GM12891 (cell line): ENCODE data around the gene TGM4.

Source experiments
- POLR2A ChIP-seq: IDR thresholded peaks from 2 replicates; pipeline ENCODE4 v1.6.1; 2011; ENCODE audit warnings: low read depth, low read length, control low read depth
- POLR2AphosphoS5 ChIP-seq: IDR thresholded peaks from 2 replicates; pipeline ENCODE4 v1.6.1; 2011; ENCODE audit warnings: low read depth, low read length, control low read depth
- POU2F2 ChIP-seq: IDR thresholded peaks from 2 replicates; pipeline ENCODE4 v1.6.1; 2011; ENCODE audit warnings: low read depth, mild to moderate bottlenecking, control low read depth, low read length, moderate library complexity
- SPI1 ChIP-seq: IDR thresholded peaks from 2 replicates; pipeline ENCODE4 v1.6.1; 2011; ENCODE audit warnings: low read depth, low read length, control low read depth
- TAF1 ChIP-seq: IDR thresholded peaks from 2 replicates; pipeline ENCODE4 v1.6.1; 2011; ENCODE audit warnings: low read depth, low read length, control low read depth

- TF ChIP-seq TAF1 (no peak), POLR2A (no peak), POLR2AphosphoS5 (no peak), SPI1 (no peak), POU2F2 (no peak)
These were observed 81.5 kb downstream of the TGM4 start for GRCh38 chr3:44955917-44956316.
